Epithelial cell of esophagus (primary cell): ENCODE data around the gene STPG1.

Experiments
- DNase-seq: peaks from one replicate; pipeline ENCODE4 v3.0.0; 2010; ENCODE audit warnings: low read depth
- H3K4me3 ChIP-seq: 2 replicates; pipeline ENCODE4 v1.5.1; 2011; ENCODE audit warnings: mild to moderate bottlenecking, low read length, control low read depth
- CTCF ChIP-seq: IDR thresholded peaks from 2 replicates; pipeline ENCODE4 v1.5.1; 2011; ENCODE audit warnings: low read depth, mild to moderate bottlenecking, low read length, control low read depth, inconsistent platforms; ENCODE audit not compliant: insufficient read depth; ENCODE audit errors: missing control alignments

STPG1 gene

GRCh38 chr1:24388331-24388885 lies 25.2 kb downstream of the STPG1 start:
- no peak for DNase-seq
- TF ChIP-seq CTCF, result no peak
- H3K4me3 ChIP-seq, result no peak overlapping the region

GRCh38 chr1:24387636-24388175 lies 25.9 kb downstream of the STPG1 start:
- DNase-seq, result no peak
- TF ChIP-seq CTCF, result no peak
- H3K4me3 ChIP-seq, result no peak overlapping the region

DNA sequence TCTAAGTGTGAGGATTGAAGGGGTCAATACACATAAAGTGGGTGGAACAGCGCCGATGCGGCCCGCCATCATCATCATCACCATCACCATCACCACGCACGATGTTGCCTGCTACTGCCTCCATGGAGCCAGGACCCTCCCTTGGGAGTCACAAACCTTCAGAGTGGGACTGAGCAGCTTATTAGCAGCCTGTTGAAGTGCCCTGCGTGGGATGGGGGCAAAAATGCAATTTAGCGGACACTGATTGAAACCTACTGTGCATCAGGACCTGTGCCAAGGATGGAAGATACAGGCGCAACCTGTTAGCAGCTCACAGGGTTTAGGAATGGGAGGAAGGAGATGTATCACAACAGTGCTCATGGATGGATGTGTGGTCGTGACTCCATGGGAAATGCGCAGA lies 26.7 kb downstream of the STPG1 start:
- TF ChIP-seq CTCF, result no peak
- no peak for DNase-seq
- H3K4me3 ChIP-seq, result no peak overlapping the region

DNA sequence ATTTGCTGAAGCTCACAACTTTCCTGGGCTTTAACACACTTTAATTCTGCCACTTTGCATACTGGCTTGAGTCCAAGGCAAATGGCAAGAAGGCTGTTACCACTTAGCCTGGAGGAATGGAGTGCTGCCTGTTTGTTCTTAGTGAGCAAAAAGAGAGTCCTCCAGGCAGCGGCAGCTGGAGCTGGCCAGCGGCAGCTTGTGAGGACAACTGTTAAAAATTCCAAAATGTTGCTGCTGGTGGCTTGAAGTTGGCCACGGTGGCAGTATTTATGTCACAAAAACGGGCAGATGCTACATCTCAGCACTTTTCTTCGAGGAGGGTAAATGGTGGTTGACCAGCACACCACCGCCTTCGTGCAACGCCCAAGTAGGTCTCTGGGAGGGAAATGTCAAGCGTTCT lies 27.3 kb downstream of the STPG1 start:
- H3K4me3 ChIP-seq, result no peak overlapping the region
- peak; percentile 47 for DNase-seq
- TF ChIP-seq CTCF, result no peak

DNA sequence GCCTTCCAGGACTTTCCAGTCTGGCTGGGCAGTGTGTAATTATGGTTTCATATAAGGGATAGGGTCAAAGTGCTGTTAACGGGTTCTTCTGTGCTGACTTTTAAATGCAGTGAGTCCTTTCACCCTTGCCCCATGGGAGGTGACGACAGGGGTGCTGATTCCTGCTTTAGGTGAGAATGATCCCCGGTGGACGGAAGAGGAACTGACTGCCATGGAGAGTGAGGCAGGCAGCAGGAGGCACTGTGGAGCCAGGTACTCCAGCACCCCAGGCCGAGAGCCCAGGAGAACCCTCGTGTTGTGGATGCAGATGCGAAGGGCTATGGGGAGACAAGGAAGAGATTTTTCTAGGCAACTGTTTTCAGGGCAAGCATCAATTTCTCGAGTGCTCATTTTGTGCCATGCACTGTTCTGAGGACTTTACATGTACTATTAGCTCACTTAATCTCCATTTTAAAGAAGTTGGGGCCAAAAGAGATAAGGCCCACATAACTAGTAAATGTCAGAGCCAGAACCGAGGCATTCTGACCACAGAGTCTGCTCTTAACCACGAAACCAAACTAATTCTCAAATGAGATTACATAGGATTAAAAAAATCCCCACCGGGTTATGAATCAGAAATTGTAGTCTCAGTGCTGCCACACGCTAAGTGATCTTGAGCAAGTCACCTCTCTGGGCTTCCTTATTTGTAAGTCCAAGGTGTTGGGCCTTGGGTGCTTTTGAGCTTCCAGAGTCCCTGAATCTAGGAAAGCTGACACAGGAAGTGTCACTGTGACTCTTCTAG lies 28.2 kb downstream of the STPG1 start:
- H3K4me3 ChIP-seq, result no peak overlapping the region
- DNase-seq, result peak; percentile 80

GRCh38 chr1:24384251-24385090 lies 29.1 kb downstream of the STPG1 start:
- peak; percentile 97 for DNase-seq
- H3K4me3 ChIP-seq, result no peak overlapping the region
- no peak for TF ChIP-seq CTCF

More for the DNA sequence above, 28.2 kb downstream of the STPG1 start:
- peak; percentile 56 for TF ChIP-seq CTCF
